Daoy (cell line): ENCODE data around the gene GDPD5. TPM values are rescaled to one million over a fixed set of nuclear protein-coding genes. Genes with fewer than 3 reads are reported as not detected.
A peak's percentile ranks its signal among the peaks of the same experiment; 100 is the strongest.

Source experiments
- DNase-seq: peaks from one replicate; pipeline ENCODE4 v3.0.0-alpha.2; 2015; ENCODE audit warnings: low read depth
- total RNA-seq: library from RNA; depleted of rRNA; stranded (reverse); fragments of >200 nt; shearing (Covaris generic); gene quantifications from 2 replicates; pipeline ENCODE4 v1.2.3, GENCODE V29; 2014; rRNA removed

Gene GDPD5
- total RNA-seq, 1 experiment from 2014 or later, result 2.6 TPM

DNA sequence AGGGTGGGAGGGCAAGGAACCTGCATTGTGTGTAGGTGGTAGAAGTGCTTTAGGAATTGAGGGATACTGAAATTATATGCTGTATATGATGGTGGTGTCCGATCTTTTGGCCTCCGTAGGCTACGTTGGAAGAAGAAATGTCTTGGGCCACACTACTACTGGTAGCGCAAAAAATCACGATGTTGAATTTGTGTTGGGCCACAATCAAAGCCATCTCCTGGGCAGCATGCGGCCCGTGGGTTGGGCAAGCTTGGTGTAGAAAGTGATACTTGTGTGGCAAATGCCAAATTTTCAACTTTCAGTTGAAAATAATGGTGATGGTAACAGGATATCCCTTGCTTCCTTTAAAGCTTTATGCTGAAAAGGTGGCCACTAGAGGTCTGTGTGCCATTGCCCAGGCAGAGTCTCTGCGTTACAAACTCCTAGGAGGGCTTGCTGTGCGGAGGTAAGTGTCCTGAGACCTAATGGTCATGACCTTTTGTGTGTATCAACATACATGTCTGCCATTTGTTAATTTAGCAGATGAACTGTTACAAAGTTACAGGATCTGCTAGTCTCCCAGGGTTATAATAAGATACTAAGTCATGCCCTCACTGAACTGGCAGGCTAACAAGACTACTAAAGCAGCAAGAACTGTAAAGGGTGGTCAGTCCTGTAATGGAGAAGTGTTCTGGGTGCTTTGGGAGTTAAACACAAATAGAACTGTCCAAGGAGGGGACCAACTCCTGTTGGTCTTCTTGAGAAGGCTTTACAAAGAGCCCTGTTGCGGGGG, 123.6 kb downstream of the GDPD5 start:
- DNase-seq, result no peak

DNA sequence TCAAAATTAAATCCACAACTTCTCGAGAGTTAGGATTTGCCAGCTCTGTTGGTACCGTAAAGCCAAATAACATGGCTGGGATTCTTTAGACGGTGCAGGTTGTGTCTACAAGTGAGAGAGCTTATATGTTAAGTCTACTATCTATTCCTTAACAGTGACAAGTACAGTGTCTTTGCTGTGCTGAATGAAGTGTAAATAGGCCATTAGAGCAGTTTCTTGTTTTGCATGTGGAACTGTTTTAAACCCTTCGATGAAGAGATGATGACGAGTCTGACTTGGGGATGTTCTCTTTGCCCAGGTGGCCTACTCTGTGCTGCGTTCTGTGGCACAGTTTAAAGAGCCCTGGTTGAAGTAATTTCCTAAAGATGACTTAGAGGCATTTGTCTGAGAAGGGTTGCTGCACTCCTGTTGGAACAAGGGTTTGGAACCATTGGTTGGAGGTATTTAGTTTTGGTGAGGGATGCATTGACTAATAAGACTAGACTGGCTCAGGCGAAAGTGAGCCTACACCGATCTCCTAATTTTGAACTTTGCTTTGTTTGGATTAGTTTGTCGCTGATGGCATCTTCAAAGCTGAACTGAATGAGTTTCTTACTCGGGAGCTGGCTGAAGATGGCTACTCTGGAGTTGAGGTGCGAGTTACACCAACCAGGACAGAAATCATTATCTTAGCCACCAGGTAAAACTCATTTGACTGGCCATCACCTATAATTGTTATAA, 125.4 kb downstream of the GDPD5 start:
- DNase-seq, result no peak

DNA sequence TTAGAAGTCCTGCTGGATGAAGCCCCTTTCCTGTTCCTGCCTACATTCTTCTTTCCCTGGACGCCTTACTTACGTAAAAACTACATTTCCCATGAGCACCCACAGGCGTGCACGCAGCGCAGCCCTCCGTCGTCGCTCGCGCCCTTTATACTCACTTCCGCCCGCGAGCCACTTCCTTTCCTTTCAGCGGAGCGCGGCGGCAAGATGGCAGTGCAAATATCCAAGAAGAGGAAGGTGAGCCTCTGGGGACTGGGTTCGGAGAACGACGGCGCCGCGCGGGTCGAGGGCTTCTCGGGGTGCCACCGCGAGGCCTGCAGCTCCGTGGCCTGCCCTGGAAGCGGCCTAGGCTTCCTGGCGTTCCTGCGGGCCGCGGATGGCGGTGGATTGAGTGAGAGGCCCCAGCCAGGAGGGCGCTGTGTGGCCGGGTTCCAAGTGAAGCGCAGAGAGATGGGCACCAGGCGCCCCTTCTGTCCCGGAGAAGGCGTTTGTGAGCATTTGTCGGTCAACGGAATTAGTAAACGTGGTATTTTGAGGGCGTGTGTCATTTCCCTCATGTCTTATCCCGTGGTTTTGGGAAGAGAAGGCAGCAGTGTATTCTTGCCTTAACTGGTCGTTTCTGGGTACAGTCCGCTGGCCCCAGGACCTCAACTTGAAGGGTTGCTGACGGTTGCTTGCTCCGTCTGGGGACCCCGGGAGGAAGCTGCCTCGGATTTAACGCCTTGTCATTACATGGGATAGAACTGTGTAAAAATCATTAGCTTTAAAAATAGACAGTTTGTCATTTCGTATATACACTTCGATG, 126.2 kb downstream of the GDPD5 start, which contains the start of gene RPS3:
Gene RPS3 (plus strand): TSS at position 175 of the 802 bp plus-strand sequence. CDS start 30 bp downstream, at position 205.
- peak; percentile 94 for DNase-seq

DNA sequence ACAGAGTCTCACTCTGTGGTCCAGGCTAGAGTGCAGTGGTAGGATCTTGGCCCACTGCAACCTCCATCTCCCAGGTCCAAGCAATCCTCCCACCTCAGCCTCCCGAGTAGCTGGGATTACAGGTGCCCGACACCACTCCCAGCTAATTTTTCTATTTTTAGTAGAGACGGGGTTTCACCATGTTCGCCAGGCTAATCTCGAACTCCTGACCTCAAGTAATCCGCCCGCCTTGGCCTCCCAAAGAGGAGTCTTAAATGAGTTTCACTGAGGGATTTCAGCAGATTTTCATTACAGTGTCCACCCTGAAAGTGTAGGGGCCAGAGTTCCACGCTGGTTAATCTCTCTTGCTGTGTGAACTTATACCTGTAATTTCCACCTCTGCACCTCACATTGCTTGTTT, 126.8 kb downstream of the GDPD5 start:
- no peak for DNase-seq

DNA sequence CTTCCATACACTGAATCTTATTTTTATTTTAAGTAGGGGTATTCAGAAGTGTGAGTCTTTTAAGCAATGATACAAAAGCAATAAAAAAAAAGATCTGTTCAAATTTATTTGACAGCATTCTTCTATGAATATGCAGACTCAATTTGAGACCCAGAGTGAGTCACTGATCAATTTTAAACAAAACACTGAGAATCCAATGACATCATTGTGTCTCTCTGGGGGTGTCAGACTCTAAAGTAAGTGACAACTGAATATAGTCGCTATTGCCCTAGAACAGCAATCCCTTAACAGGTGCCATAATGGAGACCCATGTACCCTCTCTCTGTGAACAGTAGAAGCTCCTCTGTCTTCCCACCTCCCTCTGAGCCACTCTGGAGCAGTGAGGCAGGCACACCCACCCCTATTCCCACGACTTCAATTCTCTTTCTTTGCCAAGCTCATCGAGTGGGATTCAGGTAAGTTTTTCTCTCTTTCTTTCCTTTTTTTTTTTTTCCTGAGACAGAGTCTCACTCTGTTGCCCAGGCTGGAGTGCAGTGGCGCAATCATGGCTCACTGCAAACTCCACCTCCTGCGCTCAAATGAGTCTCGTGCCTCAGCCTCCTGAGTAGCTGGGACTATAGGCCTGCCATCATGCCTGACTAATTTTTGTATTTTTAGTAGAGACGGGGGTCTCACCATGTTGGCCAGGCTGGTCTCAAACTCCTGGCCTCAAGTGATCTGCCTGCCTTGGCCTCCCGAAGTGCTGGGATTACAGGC, 131.5 kb downstream of the GDPD5 start:
- no peak for DNase-seq

DNA sequence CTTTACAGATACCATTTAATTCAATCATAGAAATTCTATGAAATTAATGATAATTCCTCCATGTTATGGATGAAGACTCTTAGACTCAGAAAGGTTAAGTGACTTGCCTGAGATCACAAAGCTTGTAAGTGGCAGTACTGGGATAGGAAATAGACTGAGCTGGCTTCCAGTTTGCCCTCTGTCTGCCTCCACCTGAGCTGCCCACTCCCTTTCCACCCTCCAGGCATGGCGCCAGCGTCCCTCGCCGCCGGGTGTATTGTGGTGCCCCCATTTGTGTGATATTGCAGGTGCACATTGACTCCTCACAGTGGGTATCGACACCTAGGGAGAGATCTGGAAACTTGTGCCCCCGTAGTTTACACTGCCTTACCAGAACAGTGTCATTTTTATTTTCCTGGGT, 135.8 kb downstream of the GDPD5 start:
- DNase-seq, result no peak

DNA sequence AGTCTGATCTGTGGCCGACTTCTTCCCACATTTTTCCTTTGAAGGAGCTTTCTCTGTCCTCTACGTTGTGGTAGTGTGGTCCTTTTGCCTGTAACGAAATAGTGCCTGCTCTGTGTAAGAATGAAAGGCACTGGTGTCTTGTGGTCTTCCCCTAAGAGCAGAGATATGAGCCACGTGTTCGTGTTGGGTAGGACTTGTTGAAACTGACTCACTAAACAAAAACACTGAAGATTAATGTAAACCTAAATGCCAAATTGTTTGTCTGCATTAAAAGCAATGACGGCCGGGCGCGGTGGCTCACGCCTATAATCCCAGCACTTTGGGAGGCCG, 136.5 kb downstream of the GDPD5 start:
- no peak for DNase-seq

DNA sequence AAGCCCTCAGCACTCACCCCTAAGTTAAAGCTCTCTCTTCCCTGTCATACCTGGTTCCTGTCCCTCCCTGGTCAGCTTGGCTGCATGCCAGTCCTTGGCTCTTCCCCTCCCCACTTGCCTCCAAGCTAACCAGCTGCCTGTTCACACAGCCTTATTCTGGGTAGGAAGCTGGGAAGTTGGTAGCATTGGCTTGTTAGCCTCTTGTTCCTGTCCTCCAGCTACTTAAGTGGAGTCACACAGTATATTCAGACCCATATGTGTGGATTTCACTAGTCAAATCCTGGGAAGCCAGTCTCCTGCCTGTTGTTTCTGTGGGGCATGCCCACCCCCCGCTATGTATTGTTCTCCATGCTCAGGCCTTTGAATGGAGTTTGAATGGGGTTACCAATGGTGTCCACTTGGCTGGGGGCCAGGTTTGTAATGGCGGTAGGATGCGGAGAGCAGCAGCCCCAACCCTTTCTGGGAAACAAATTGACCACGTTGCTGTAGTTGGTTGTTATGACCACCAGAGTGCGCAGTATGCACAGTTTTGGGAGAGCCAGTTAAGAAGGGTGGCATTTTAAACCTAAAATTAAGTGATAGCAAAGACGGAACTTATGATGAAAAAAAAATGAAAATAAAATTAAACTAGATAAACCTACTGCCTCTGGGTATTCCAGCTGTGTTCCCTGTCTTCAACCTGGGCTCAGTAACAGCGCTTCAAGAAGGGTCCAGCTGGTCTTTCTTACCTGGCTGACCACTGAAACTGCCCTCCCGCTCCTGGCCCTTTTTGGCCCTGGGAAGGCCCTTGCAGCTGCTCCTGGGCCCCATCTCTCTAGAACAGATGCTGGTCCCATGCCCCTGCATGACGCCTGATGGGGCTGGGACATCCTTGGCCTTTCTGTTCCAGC, 137.1 kb downstream of the GDPD5 start:
- peak; percentile 79 for DNase-seq

DNA sequence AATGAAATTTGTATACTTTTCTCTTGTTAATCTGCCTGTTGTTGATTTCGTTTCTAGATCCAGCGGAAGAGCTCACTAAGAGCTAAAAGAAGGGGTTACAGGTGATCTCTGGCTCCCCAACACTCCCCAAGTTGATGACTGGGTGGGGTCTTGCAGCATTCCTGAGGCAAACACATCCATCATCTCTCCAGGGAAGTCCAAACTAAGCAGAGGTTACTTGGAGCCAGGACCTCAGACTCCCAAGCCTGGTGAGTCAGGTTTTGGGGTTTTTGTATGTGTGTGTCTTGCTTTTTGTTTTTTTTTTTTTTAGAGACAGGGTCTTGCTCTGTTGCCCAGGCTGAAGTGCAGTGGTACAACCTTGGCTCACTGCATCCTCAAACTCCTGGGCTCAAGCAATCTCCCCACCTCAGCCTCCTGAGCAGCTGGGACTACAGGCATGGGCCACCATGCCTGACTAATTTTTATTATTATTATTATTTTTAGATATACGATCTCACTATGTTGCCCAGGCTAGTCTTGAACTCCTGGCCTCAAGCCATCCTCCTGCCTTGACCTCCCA, 137.9 kb downstream of the GDPD5 start:
- DNase-seq, result no peak

DNA sequence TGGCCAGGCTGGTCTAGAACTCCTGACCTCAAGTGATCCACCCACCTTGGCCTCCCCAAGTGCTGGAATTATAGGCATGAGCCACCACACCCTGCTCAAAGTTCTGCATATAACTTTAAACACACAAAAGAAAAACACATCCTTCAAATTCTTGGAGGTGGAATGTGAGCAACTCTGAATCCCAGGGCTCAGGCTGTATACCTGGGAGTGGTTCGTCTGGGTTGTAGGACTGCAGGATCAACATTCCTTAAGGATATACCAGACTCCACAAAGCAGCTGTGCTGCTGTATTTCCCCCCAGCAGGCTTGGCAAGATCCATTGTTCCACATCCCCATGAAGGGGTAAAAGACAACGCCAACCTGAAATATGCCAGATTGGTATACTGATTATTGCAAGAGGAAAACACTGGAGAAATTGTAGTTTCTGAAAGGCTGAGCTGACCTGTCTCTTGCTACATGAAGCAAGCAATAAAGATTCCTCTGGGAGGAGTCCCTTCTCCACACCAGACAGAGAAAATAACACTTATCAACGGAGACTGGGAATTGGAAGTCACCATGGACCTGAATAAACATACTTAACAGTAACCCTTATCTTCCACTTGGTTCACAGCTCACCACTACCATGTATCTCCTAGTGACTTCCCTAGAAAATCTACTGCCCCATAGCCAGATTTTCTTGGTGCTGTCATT, 138.7 kb downstream of the GDPD5 start:
- no peak for DNase-seq

Other genes with a start within 250 kb of the GDPD5 start
- 9.5 and 12.8 TPM in 2 replicates for gene ARRB1, start 174.3 kb downstream of the GDPD5 start, total RNA-seq
- gene RPS3, start 126.4 kb downstream of the GDPD5 start, total RNA-seq, result 1,954 and 2,024 TPM in 2 replicates
- 8.7 and 12.3 TPM in 2 replicates for gene KLHL35, start 92.7 kb downstream of the GDPD5 start, total RNA-seq
- gene SERPINH1, start 36.3 kb upstream of the GDPD5 start, total RNA-seq, result 300 and 415 TPM in 2 replicates
- 0.36 and 0.40 TPM in 2 replicates for gene MAP6, start 143.1 kb upstream of the GDPD5 start, total RNA-seq
- not detected in 2 replicates for gene MOGAT2, start 191.9 kb upstream of the GDPD5 start, total RNA-seq
- 9.4 and 19.3 TPM in 2 replicates for gene DGAT2, start 242.8 kb upstream of the GDPD5 start, total RNA-seq